ENCODE measurements around the gene METTL23. TPM values are rescaled to one million over a fixed set of nuclear protein-coding genes. Genes with fewer than 3 reads are reported as not detected.

Gene METTL23
- total RNA-seq, 4 donors from 2014 or later = 27.4 to 40.9 (median 33.7) TPM

- no peak for DNase-seq (ENCODE audit: low spot score in 2 of 2)
- no peak for TF ChIP-seq POLR2A (IDR thresholded peaks at IDR 0.05)
- TF ChIP-seq CTCF (IDR thresholded peaks at IDR 0.05) = no peak
- H3K4me3 ChIP-seq (ENCODE audit: low read depth, poor library complexity, severe bottlenecking) = no peak overlapping the region
- 61 to 62% methylated on average over 13 of the region's 13 CpGs for WGBS, 2 donors
- intact Hi-C loops (cut with DNase I; ENCODE audit: low total_unique reads) = no loop called here
These were observed 10.3 kb upstream of the METTL23 start for GRCh38 chr17:76716146-76716838.

- WGBS, 2 donors = 69 to 82% methylated on average over 6 of the region's 6 CpGs
- TF ChIP-seq CTCF (IDR thresholded peaks at IDR 0.05) (no peak), POLR2A (IDR thresholded peaks at IDR 0.05) (no peak)
- no peak for DNase-seq (ENCODE audit: low spot score in 2 of 2)
- no peak overlapping the region for H3K4me3 ChIP-seq (ENCODE audit: low read depth, poor library complexity, severe bottlenecking)
- intact Hi-C loops (cut with DNase I; ENCODE audit: low total_unique reads) = no loop called here
These were observed 9.8 kb upstream of the METTL23 start for GRCh38 chr17:76716839-76717215.

DNA sequence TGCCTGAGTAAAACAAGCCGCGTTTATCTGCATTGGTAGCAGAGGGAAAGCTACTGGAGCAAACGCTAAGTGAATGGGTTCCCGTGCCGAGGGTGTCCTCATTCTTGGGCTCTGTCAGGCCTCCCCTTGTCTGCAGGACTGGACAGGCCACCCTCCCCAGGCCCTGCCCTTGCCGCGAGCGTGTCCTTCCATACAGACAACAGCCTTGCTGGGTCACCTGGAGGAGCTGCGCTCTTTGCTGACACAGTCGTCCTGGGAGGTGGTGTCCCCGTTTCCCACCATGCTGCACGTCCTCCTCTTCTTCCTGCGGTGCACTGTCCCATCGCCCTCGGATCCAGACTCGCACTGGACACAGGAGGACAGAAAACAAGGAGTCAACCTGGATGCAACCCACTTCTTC, 8.1 kb upstream of the METTL23 start:
- TF ChIP-seq POLR2A (IDR thresholded peaks at IDR 0.05) = no peak
- no peak for TF ChIP-seq CTCF (IDR thresholded peaks at IDR 0.05)
- DNase-seq (ENCODE audit: low spot score in 2 of 2) = peak in 1 of 2 donors; percentile 65
- WGBS, 2 donors = 91 to 93% methylated on average over 16 of the region's 16 CpGs
- intact Hi-C loops (cut with DNase I; ENCODE audit: low total_unique reads) = no loop called here
- no peak overlapping the region for H3K4me3 ChIP-seq (ENCODE audit: low read depth, poor library complexity, severe bottlenecking)

GRCh38 chr17:76720211-76720610, 6.4 kb upstream of the METTL23 start:
- WGBS, 2 donors = 87 to 96% methylated on average over 9 of the region's 9 CpGs
- TF ChIP-seq CTCF (IDR thresholded peaks at IDR 0.05) = no peak
- TF ChIP-seq POLR2A (IDR thresholded peaks at IDR 0.05) = no peak
- peak in 1 of 2 donors; percentile 62 for DNase-seq (ENCODE audit: low spot score in 2 of 2)
- no peak overlapping the region for H3K4me3 ChIP-seq (ENCODE audit: low read depth, poor library complexity, severe bottlenecking)
- intact Hi-C loops (cut with DNase I; ENCODE audit: low total_unique reads) = no loop called here

- WGBS, 2 donors = 87 to 92% methylated on average over 8 to 9 of the region's 9 CpGs
- intact Hi-C loops (cut with DNase I; ENCODE audit: low total_unique reads) = no loop called here
- no peak for DNase-seq (ENCODE audit: low spot score in 2 of 2)
- H3K4me3 ChIP-seq (ENCODE audit: low read depth, poor library complexity, severe bottlenecking) = no peak overlapping the region
- TF ChIP-seq POLR2A (IDR thresholded peaks at IDR 0.05) (no peak), CTCF (IDR thresholded peaks at IDR 0.05) (no peak)
These were observed 5.7 kb upstream of the METTL23 start for GRCh38 chr17:76720941-76721340.

DNA sequence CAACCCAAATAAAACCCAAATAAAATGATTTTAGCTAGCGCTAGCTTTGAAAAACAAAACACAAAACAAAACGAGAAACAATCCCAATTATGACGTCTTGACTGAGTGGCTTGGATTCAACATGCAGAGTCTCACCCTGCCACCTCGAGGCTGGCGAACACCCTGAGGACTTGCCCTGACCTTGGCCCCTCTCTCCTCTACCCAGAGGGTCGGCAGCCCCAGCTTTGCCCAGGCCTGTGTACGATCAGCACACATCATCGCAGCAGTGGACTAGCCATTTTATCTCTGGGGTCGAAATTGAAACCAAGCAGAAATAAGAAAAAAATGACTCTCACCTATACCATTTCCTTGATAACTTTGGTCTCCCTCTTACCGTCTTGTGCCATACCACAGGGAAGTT, 5.2 kb upstream of the METTL23 start:
- 85 to 89% methylated on average over 10 of the region's 10 CpGs for WGBS, 2 donors
- TF ChIP-seq CTCF (IDR thresholded peaks at IDR 0.05) = no peak
- TF ChIP-seq POLR2A (IDR thresholded peaks at IDR 0.05) = no peak
- DNase-seq (ENCODE audit: low spot score in 2 of 2) = peak in 1 of 2 donors; percentile 60
- intact Hi-C loops (cut with DNase I; ENCODE audit: low total_unique reads) = no loop called here
- H3K4me3 ChIP-seq (ENCODE audit: low read depth, poor library complexity, severe bottlenecking) = no peak overlapping the region

Data from lower leg skin (tissue), 4 donors.